HCT116 (cell line): ENCODE measurements around the gene CFB. TPM values are rescaled to one million over a fixed set of nuclear protein-coding genes. Genes with fewer than 3 reads are reported as not detected.

Source experiments
- ATAC-seq: fragments of 200-7000 bp; cut with Tn5 transposase; 2 replicates; pipeline ENCODE4 v1.9.1; 2020; ENCODE audit warnings: mild to moderate bottlenecking, moderate library complexity
- BruUV-seq: library from RNA; stranded (reverse); fragments of 400-500 nt; replicated peaks from 2 replicates; lab custom pipeline; 2021; lab: Mats Ljungman, UMichigan
- CTCF ChIA-PET: fragments of 300-600 bp; sonication (Branson Sonifier 250); formaldehyde crosslinking; loops from one replicate; lab custom pipeline; 2021; ENCODE audit warnings: antibody characterized with exemption; lab: Charles Lee
- POLR2A ChIA-PET: fragments of 300-600, 350-600 bp; sonication (Branson Sonifier 250); formaldehyde crosslinking; loops from one replicate; lab custom pipeline; 2021; ENCODE audit warnings: antibody characterized with exemption; lab: Charles Lee
- RAD21 ChIA-PET, 2 experiments: fragments of 300-600 bp; sonication (Branson Sonifier 250); formaldehyde crosslinking; loops; one replicate each; lab custom pipeline; 2023; ENCODE audit warnings: low total read pairs in 2 of 2; ENCODE audit not compliant: uncharacterized antibody in 2 of 2, unreplicated experiment in 2 of 2, low non-redundant PET in 1 of 2; lab: Charles Lee
- DNase-seq: peaks from one replicate; pipeline ENCODE4 v3.0.0-alpha.2; 2010; ENCODE audit warnings: low read depth, low spot score
- H2AFZ ChIP-seq: fragments of 200-600 bp; shearing (Covaris generic), sonication (generic); 2 replicates; pipeline ENCODE4 v1.6.1; 2017; ENCODE audit warnings: low read depth, mixed run types, mixed read lengths, antibody characterized with exemption, low read length; ENCODE audit not compliant: poor library complexity, severe bottlenecking
- H3K27ac ChIP-seq: 2 replicates; pipeline ENCODE4 v1.5.1; 2012; ENCODE audit warnings: low read depth, low read length
- H3K27me3 ChIP-seq: fragments of 200-600 bp; sonication (generic); 2 replicates; pipeline ENCODE4 v1.6.1; 2016; ENCODE audit warnings: mixed run types, low read length, mixed read lengths; ENCODE audit not compliant: insufficient read depth
- H3K36me3 ChIP-seq, 2 experiments: fragments of 200-500 bp in 1 of 2; fragments of 200-600 bp in 1 of 2; sonication (Bioruptor generic) in 1 of 2; sonication (generic) in 1 of 2; 2 replicates each; pipeline versions ENCODE4 v1.5.1 to v1.6.1; 2014 to 2016; ENCODE audit warnings: low read length in 2 of 2, inconsistent platforms in 1 of 2, mixed read lengths in 1 of 2, mixed run types in 1 of 2; ENCODE audit not compliant: insufficient read depth in 2 of 2, control insufficient read depth in 1 of 2
- H3K4me1 ChIP-seq, 2 experiments: fragments of 200-600 bp in 1 of 2; sonication (generic) in 1 of 2; 2 replicates each; pipeline versions ENCODE4 v1.5.1 to v1.6.1; 2012 to 2017; ENCODE audit warnings: low read length in 2 of 2, inconsistent platforms in 1 of 2, mild to moderate bottlenecking in 1 of 2, mixed read lengths in 1 of 2, mixed run types in 1 of 2, moderate library complexity in 1 of 2; ENCODE audit not compliant: insufficient read depth in 2 of 2, control insufficient read depth in 1 of 2
- H3K4me2 ChIP-seq: fragments of 200-600 bp; sonication (generic); 2 replicates; pipeline ENCODE4 v1.6.1; 2017; ENCODE audit warnings: mixed run types, low read length, mixed read lengths
- H3K4me3 ChIP-seq, 2 experiments: fragments of 200-600 bp in 1 of 2; sonication (generic) in 1 of 2; replicated peaks in 1 of 2; 2 replicates each; pipeline ENCODE4 v1.5.1; 2011 to 2016; ENCODE audit warnings: low read length in 2 of 2, control low read depth in 1 of 2, low read depth in 1 of 2, mild to moderate bottlenecking in 1 of 2, mixed read lengths in 1 of 2, mixed run types in 1 of 2
- H3K79me2 ChIP-seq: fragments of 200-600 bp; sonication (generic); 2 replicates; pipeline ENCODE4 v1.6.1; 2017; ENCODE audit warnings: mild to moderate bottlenecking, mixed run types, low read length, moderate library complexity, mixed read lengths; ENCODE audit not compliant: insufficient read depth
- H3K9ac ChIP-seq: fragments of 200-600 bp; sonication (generic); 2 replicates; pipeline ENCODE4 v1.6.1; 2016; ENCODE audit warnings: low read length, mixed read lengths
- H3K9me2 ChIP-seq: fragments of 200-600 bp; sonication (generic), shearing (Covaris generic); 2 replicates; pipeline ENCODE4 v1.6.1; 2017; ENCODE audit warnings: mixed run types, mild to moderate bottlenecking, moderate library complexity; ENCODE audit not compliant: insufficient read depth
- H3K9me3 ChIP-seq, 2 experiments: fragments of 200-500 bp in 1 of 2; fragments of 200-600 bp in 1 of 2; sonication (Bioruptor generic) in 1 of 2; sonication (generic) in 1 of 2; 2 replicates each; pipeline ENCODE4 v1.6.1; 2014 to 2017; ENCODE audit warnings: low read length in 2 of 2, mixed read lengths in 2 of 2, inconsistent platforms in 1 of 2, low read depth in 1 of 2, mild to moderate bottlenecking in 1 of 2, mixed run types in 1 of 2, moderate library complexity in 1 of 2; ENCODE audit not compliant: control insufficient read depth in 1 of 2, insufficient read depth in 1 of 2
- H4K20me1 ChIP-seq: fragments of 200-600 bp; sonication (generic), shearing (Covaris generic); 2 replicates; pipeline ENCODE4 v1.6.1; 2017; ENCODE audit warnings: mixed run types, mild to moderate bottlenecking, moderate library complexity; ENCODE audit not compliant: insufficient read depth
- CBX3 ChIP-seq: IDR thresholded peaks from 2 replicates; pipeline ENCODE4 v1.6.1; 2012; ENCODE audit warnings: low read depth
- CEBPB ChIP-seq: IDR thresholded peaks from 2 replicates; pipeline ENCODE4 v1.6.1; 2012; ENCODE audit warnings: low read depth
- EGR1 ChIP-seq: IDR thresholded peaks from 2 replicates; pipeline ENCODE4 v1.6.1; 2012; ENCODE audit warnings: low read depth
- ELF1 ChIP-seq: IDR thresholded peaks from 2 replicates; pipeline ENCODE4 v1.6.1; 2012; ENCODE audit warnings: low read depth, borderline replicate concordance
- EZH2 ChIP-seq: fragments of 200-600 bp; sonication (generic); IDR thresholded peaks from 2 replicates; pipeline ENCODE4 v1.6.1; 2017; ENCODE audit warnings: antibody characterized with exemption, mixed run types
- EZH2phosphoT487 ChIP-seq: fragments of 200-600 bp; IDR thresholded peaks from 2 replicates; pipeline ENCODE4 v1.6.1; 2018; ENCODE audit warnings: antibody characterized with exemption, borderline replicate concordance
- FOSL1 ChIP-seq: IDR thresholded peaks from 2 replicates; pipeline ENCODE4 v1.6.1; 2012; ENCODE audit warnings: low read depth
- JUND ChIP-seq: IDR thresholded peaks from 2 replicates; pipeline ENCODE4 v1.6.1; 2012
- POLR2A ChIP-seq: IDR thresholded peaks from 2 replicates; pipeline ENCODE4 v1.7.0; 2011; ENCODE audit warnings: borderline replicate concordance; ENCODE audit not compliant: insufficient read depth, insufficient read length; ENCODE audit errors: extremely low read depth
- RAD21 ChIP-seq: IDR thresholded peaks from 2 replicates; pipeline ENCODE4 v1.6.1; 2012; ENCODE audit warnings: low read depth, mild to moderate bottlenecking
- SIN3A ChIP-seq: IDR thresholded peaks from 2 replicates; pipeline ENCODE4 v1.6.1; 2012; ENCODE audit warnings: low read depth
- SRF ChIP-seq: IDR thresholded peaks from 2 replicates; pipeline ENCODE4 v1.6.1; 2012; ENCODE audit warnings: low read depth
- ZFX ChIP-seq: fragments of 450-650 bp; IDR thresholded peaks from 2 replicates; pipeline ENCODE4 v1.6.1; 2017
- ZNF274 ChIP-seq: fragments of 200-500 bp; sonication (Bioruptor generic); IDR thresholded peaks from 2 replicates; pipeline ENCODE4 v1.6.1; 2014; ENCODE audit warnings: mild to moderate bottlenecking, low read depth, low read length, inconsistent platforms
- intact Hi-C: fragments of 100-400 bp; cut with micrococcal nuclease; formaldehyde crosslinking; loops from 2 replicates; pipeline ENCODE4 v1.10.0; 2022
- total RNA-seq: library from RNA; stranded (reverse); gene quantifications from one replicate; pipeline ENCODE4 v1.2.1, GENCODE V29; 2021; ENCODE audit not compliant: unreplicated experiment

The CFB gene
- total RNA-seq, 1 experiment from 2014 or later: 1.5 TPM

DNA sequence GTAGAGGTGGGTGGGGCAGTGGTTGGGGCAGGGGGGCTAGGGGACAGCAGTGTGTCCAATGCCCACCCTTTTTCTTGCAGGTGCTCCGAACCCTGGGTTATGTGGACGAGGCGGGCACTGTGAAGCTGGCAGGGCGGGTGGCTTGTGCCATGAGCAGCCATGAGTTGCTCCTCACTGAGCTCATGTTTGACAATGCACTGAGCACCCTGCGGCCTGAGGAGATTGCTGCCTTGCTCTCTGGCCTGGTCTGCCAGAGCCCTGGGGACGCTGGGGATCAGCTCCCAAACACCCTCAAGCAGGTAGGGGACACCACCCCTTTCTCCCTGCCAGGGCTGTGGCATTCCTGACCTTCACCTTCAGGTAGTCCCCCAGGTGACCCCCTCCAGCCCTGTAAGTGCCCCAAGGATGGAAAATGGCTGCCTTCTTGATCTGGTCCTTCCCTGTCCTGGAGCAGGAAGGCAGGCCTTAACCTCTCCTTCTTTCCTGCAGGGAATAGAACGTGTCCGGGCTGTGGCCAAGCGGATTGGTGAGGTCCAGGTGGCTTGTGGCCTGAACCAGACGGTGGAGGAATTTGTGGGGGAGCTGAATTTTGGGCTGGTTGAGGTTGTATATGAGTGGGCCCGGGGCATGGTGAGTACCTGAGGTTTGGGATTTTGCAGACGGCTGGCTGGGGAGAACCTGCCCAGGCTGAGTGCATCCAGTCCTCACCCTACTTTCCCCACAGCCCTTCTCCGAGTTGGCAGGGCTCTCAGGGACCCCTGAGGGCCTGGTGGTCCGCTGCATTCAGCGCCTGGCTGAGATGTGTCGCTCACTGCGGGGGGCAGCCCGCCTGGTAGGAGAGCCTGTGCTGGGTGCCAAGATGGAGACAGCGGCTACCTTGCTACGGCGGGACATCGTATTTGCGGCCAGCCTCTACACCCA lies 23.2 kb downstream of the CFB start:
- H3K4me3 ChIP-seq: no peak overlapping the region
- TF ChIP-seq SIN3A (no peak), EGR1 (no peak), RAD21 (no peak), CEBPB (no peak), POLR2A (no peak), JUND (no peak), ZFX (no peak), CBX3 (no peak), EZH2phosphoT487 (no peak), FOSL1 (no peak), ZNF274 (no peak), SRF (no peak), ELF1 (no peak), EZH2 (no peak)
- TF ChIP-seq, all 23 proteins: peak for 0
- Histone ChIP-seq H2AFZ (no peak overlapping the region), H4K20me1 (no peaks in the 10 kb centered on the region), H3K79me2 (peaks cover 32% of the 10 kb centered on the region), H3K4me1 (peaks cover 7 to 25% of the 10 kb centered on the region in 2 experiments; a peak in 3 of 4 replicates), H3K36me3 (peaks cover 21 to 34% of the 10 kb centered on the region in 2 experiments; a peak in 3 of 4 replicates), H3K9ac (no peak overlapping the region), H3K27ac (no peak overlapping the region), H3K27me3 (no peaks in the 10 kb centered on the region), H3K9me3 (no peaks in the 10 kb centered on the region), H3K4me2 (no peak overlapping the region), H3K9me2 (no peaks in the 10 kb centered on the region)
- ChIA-PET POLR2A (interaction anchor here (1.4 kb wide), 1 partner anchor 10 kb away, joined by 3 read pairs; the partner anchor contains the start of gene SKIC2), RAD21 (no interaction called here), CTCF (no interaction called here)
- DNase-seq: no peak
- no peak for ATAC-seq
- no TSS peak for BruUV-seq
- intact Hi-C loops: no loop called here
